Breast epithelium (tissue), 4 donors: ENCODE results near the gene GNG7. TPM values are rescaled to one million over a fixed set of nuclear protein-coding genes. Genes with fewer than 3 reads are reported as not detected.
A peak's percentile ranks its signal among the peaks of the same experiment; 100 is the strongest.

Experiments used
- DNase-seq, 2 donors: peaks; one replicate each; pipeline ENCODE4 v3.0.0-alpha.2; 2019; ENCODE audit warnings: low spot score in 2 of 2
- H3K27ac ChIP-seq, 2 donors: fragments of 200-600 bp; sonication (generic) in 1 of 2; one replicate each; pipeline ENCODE4 v1.5.1; 2016 to 2019; ENCODE audit warnings: mild to moderate bottlenecking in 1 of 2
- H3K27me3 ChIP-seq, 2 donors: fragments of 200-600 bp; sonication (generic) in 1 of 2; one replicate each; pipeline versions ENCODE4 v1.5.1 to v1.6.0; 2017 to 2019; ENCODE audit warnings: control low read depth in 1 of 2, mild to moderate bottlenecking in 1 of 2
- H3K36me3 ChIP-seq: fragments of 200-600 bp; one replicate; pipeline ENCODE4 v1.5.1; 2019
- H3K4me1 ChIP-seq, 2 donors: fragments of 200-600 bp; sonication (generic); one replicate each; pipeline ENCODE4 v1.5.1; 2016 to 2019; ENCODE audit warnings: control low read depth in 1 of 2
- H3K4me3 ChIP-seq, 3 donors: fragments of 200-600 bp; sonication (generic); 1 replicate in 2 of 3; 2 replicates in 1 of 3; pipeline ENCODE4 v1.5.1; 2016 to 2019; ENCODE audit warnings: mild to moderate bottlenecking in 3 of 3, moderate library complexity in 2 of 3
- H3K9me3 ChIP-seq, 2 donors: fragments of 200-600 bp; sonication (generic) in 1 of 2; one replicate each; pipeline ENCODE4 v1.5.1; 2016 to 2019; ENCODE audit warnings: control low read depth in 1 of 2
- POLR2A ChIP-seq: fragments of 450-650 bp; IDR thresholded peaks from one replicate; pipeline ENCODE4 v1.6.1; 2016; ENCODE audit warnings: antibody characterized with exemption, mild to moderate bottlenecking, moderate library complexity
- POLR2AphosphoS5 ChIP-seq, 3 donors: sonication (generic); formaldehyde crosslinking; IDR thresholded peaks; one replicate each; pipeline ENCODE4 v1.6.1; 2017; ENCODE audit warnings: antibody characterized with exemption in 3 of 3
- intact Hi-C: fragments of 100-400 bp; cut with DNase I; formaldehyde crosslinking; loops from one replicate; pipeline ENCODE4 v1.15.1; 2023; ENCODE audit warnings: low total_unique reads
- total RNA-seq, 3 donors: library from RNA; depleted of rRNA; stranded (reverse); fragments of >200 nt; gene quantifications; one replicate each; pipeline ENCODE4 v1.1.0, GENCODE V29; 2016
- TF ChIP-seq, protein P1 (sequence below), 3 donors: fragments of 450-650 bp; IDR thresholded peaks; one replicate each; pipeline ENCODE4 v1.5.1; 2016 to 2017; ENCODE audit warnings: antibody characterized with exemption in 3 of 3, mild to moderate bottlenecking in 3 of 3, moderate library complexity in 3 of 3

Gene GNG7
- total RNA-seq, 3 donors from 2014 or later = 1.6 to 7.8 (median 4.3) TPM

DNA sequence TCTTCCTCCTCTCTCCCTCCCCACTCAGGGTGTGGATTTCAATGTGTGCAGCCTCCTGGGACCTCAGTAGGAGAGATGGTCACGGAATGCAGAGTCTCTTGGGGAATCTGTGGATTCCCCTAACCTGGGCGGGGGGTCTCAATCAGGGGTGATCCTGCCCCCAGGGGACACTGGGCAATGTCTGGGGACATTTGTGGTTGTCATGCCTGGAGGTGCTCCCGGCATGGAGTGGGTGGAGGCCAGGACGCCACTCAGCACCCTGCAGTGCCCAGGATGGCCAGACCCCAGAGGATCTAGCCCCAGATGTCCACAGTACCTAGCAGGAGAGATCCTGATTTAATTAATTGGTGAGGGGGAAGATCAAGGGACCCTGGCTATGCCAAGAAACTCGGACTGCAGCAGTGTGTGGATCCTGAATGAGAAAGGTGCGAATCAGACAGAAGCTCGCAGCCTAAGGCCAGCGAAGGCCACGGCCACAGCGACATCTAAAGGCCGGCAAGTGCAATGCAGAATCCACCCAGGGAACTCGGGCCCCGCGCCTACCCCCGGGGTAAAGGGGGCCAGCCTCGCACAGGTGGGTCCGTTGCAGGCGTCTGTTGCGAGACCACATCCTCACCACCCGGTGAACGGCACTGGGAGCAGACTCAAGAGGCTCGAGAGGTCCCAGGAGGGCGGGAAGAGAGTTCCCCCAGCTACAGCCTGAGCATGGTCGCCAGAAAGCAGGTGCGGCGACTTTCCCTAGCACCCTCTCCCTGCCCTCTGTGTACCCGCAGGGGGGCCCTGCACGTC, 88.8 kb downstream of the GNG7 start:
- intact Hi-C loops = no loop called here
- Histone ChIP-seq H3K36me3 (no peaks in the 10 kb centered on the region), H3K9me3 (peaks cover 0 to 4% of the 10 kb centered on the region in 2 donors), H3K27me3 (no peaks in the 10 kb centered on the region), H3K4me1 (peaks cover 0 to 3% of the 10 kb centered on the region in 2 donors), H3K4me3 (no peak overlapping the region), H3K27ac (no peak overlapping the region)
- no peak for TF ChIP-seq POLR2AphosphoS5 (IDR thresholded peaks at IDR 0.05)
- TF ChIP-seq POLR2A = no peak
- TF ChIP-seq, protein P1, sequence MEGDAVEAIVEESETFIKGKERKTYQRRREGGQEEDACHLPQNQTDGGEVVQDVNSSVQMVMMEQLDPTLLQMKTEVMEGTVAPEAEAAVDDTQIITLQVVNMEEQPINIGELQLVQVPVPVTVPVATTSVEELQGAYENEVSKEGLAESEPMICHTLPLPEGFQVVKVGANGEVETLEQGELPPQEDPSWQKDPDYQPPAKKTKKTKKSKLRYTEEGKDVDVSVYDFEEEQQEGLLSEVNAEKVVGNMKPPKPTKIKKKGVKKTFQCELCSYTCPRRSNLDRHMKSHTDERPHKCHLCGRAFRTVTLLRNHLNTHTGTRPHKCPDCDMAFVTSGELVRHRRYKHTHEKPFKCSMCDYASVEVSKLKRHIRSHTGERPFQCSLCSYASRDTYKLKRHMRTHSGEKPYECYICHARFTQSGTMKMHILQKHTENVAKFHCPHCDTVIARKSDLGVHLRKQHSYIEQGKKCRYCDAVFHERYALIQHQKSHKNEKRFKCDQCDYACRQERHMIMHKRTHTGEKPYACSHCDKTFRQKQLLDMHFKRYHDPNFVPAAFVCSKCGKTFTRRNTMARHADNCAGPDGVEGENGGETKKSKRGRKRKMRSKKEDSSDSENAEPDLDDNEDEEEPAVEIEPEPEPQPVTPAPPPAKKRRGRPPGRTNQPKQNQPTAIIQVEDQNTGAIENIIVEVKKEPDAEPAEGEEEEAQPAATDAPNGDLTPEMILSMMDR (IDR thresholded peaks at IDR 0.05) = peak; percentile 25 to 71 (median 51)
- DNase-seq = no peak

DNA sequence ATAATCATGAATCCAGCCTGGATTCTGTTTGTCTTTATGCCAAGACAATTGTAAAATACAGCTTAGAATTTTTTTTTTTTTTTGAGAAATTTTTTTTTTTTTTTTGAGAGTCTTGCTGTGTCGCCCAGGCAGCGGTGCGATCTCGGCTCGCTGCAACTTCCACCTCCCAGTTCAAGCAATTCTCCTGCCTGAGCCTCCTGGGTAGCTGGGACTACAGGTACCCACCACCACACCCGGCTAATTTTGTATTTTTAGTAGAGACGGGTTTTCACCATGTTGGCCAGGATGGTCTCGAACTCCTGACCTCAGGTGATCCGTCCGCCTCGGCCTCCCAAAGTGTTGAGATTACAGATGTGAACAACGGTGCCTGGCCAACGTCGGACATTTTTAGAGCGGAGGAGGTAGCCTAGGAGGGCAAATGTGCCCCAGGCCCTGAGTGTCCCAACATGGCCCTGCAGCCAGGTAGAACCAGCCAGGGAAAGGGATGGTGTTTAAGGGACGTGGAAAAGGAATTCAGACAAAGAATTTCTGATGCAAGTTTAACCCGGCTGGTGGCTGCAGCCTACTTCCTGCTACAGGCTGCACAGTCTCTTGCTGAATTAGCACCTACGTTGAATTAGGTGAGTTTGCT, 89.8 kb downstream of the GNG7 start:
- H3K27me3 ChIP-seq = no peaks in the 10 kb centered on the region
- intact Hi-C loops = no loop called here
- H3K9me3 ChIP-seq = peaks cover 0 to 4% of the 10 kb centered on the region in 2 donors
- TF ChIP-seq POLR2A (no peak), POLR2AphosphoS5 (IDR thresholded peaks at IDR 0.05) (no peak)
- TF ChIP-seq, protein P1 (IDR thresholded peaks at IDR 0.05) = no peak
- peaks cover 0 to 3% of the 10 kb centered on the region in 2 donors for H3K4me1 ChIP-seq
- no peak overlapping the region for H3K4me3 ChIP-seq
- no peaks in the 10 kb centered on the region for H3K36me3 ChIP-seq
- no peak overlapping the region for H3K27ac ChIP-seq
- DNase-seq = no peak

DNA sequence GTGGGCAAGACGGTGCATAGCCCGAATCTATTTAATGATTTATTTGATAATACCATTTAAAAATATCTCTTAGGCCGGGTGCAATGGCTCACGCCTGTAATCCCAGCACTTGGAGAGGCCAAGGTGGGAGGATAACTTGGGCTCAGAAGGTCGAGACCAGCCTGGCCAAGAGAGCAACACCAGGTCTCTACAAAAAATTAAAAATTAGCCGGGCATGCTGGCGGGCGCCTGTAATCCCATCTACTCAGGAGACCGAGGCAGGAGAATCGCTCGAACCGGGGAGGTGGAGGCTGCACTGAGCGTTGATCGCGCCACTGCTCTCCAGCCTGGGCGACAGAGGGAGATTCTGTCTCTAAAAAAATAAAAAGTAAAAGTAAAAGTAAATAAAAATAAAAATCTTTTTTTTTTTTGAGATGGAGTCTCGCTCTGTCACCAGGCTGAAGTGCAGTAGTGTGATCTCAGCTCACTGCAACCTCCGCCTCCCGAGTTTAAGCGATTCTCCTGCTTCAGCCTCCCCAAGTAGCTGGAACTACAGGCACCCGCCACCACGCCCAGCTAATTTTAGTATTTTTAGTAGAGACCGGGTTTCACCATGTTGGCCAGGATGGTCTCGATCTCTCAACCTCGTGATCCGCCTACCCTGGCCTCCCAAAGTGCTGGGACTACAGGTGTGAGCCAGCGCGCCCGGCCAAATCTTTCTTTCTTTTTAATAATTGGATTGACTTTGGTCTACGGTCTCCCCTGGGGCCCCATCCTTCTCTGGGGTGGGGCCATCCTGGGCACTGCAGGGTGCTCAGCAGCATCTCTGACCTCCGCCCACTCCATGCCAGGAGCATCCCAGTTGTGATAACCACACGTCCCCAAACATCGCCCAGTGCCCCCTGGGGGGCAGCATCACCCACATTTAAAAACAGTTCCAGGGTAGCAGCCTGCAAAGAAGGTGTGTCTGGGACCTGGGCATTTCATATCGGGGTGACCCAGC, 90.7 kb downstream of the GNG7 start:
- DNase-seq = no peak
- Histone ChIP-seq H3K36me3 (no peaks in the 10 kb centered on the region), H3K27me3 (no peaks in the 10 kb centered on the region), H3K4me3 (peak overlapping the region in 2 of 3 donors; percentile 48 to 71), H3K4me1 (peaks cover 0 to 3% of the 10 kb centered on the region in 2 donors), H3K27ac (peak overlapping the region in 1 of 2 donors; percentile 86), H3K9me3 (peaks cover 0 to 4% of the 10 kb centered on the region in 2 donors)
- TF ChIP-seq POLR2A (no peak), POLR2AphosphoS5 (IDR thresholded peaks at IDR 0.05) (no peak)
- TF ChIP-seq, protein P1 (IDR thresholded peaks at IDR 0.05) = no peak
- intact Hi-C loops = no loop called here

DNA sequence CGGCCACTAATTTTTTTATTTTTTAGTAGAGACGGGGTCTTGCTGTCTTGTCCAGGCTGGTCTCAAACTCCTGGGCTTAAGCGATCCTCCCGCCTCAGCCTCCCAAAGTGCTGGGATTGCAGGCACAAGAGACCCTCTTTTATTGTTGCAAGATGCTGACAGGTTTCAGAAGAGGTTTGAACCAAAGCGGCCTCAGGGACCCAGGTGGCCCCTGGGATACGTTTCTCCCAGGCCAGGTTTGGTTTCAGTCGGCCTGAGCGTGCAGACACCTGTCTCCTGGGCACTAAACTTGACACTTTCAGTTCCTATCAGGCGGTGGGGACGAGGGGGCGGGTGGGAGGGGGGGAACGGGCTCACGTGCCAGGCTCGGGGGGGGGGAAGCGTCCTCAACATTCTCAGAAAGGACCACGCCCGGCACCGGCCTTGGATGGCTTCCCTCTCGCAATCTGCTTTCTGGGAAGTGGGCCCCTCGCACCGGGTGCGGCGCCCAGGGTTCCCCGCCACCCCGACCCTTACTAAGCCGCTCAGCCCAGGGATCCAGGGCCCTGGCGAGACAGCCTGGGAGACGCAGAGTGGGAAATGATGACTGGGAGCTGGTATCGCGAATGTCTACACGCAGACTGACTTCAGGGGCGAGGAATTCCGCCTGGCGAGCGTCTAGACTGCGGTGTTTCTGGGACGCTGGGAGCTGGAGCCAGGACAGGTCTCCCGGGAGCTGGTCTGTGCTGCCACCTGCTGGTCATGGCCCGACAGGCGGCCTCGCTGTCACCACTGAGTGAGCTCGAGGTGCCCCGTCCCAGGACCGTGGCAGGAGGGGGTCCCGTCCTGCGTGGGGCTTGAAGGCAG, 91.6 kb downstream of the GNG7 start:
- TF ChIP-seq, protein P1 (IDR thresholded peaks at IDR 0.05) = peak; percentile 95 to 99 (median 97)
- peak; percentile 71 to 85 (median 79) for TF ChIP-seq POLR2AphosphoS5 (IDR thresholded peaks at IDR 0.05)
- no peak for TF ChIP-seq POLR2A
- peaks cover 0 to 3% of the 10 kb centered on the region in 2 donors for H3K4me1 ChIP-seq
- DNase-seq = peak; percentile 89 to 96
- H3K27ac ChIP-seq = peak overlapping the region; percentile 86 to 88
- peaks cover 0 to 4% of the 10 kb centered on the region in 2 donors for H3K9me3 ChIP-seq
- no peaks in the 10 kb centered on the region for H3K27me3 ChIP-seq
- intact Hi-C loops = no loop called here
- H3K4me3 ChIP-seq = peak overlapping the region; percentile 28 to 71 (median 48)
- no peaks in the 10 kb centered on the region for H3K36me3 ChIP-seq
